Measurements from ENCODE around the gene MLLT10. TPM values are rescaled to one million over a fixed set of nuclear protein-coding genes. Genes with fewer than 3 reads are reported as not detected.

MLLT10 gene
- total RNA-seq, 1 experiment from 2014 or later, result 7.9 TPM

- peak; percentile 37 for DNase-seq (ENCODE audit: low spot score)
These were observed 198.2 kb downstream of the MLLT10 start for GRCh38 chr10:21732067-21732772.

DNA sequence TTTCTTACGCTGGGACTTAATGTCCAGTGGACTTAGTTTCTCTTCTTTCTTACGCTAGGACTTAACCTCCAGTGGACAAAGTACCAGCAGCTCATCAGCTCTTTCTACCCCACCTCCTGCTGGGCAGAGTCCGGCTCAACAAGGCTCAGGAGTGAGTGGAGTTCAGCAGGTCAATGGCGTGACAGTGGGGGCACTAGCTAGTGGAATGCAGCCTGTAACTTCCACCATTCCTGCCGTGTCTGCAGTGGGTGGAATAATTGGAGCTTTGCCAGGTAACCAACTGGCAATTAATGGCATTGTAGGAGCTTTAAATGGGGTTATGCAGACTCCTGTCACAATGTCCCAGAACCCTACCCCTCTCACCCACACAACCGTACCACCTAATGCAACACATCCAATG is 199.7 kb downstream of the MLLT10 start:
- no peak for DNase-seq (ENCODE audit: low spot score)

DNA sequence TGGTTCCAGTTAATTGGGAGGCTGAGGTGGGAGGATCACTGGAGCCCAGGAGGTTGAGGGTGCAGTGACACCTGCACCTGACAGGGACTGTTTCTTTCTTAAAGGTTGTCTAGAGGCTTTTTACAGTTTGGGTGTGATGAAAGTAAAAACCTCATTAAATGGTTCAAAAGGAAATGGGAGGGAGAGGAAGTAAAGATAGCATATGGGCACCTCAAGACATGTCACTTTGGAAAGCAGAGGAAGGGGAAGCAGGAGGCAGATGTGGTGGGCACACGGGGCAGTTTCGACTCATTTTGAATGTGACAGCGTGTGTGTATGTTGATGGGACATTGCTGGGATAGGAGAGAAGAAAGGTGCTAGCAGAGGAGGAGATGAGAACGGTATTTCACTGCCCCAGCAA is 203.1 kb downstream of the MLLT10 start:
- no peak for DNase-seq (ENCODE audit: low spot score)

GRCh38 chr10:21740989-21741388 is 207.0 kb downstream of the MLLT10 start:
- no peak for DNase-seq (ENCODE audit: low spot score)

DNA sequence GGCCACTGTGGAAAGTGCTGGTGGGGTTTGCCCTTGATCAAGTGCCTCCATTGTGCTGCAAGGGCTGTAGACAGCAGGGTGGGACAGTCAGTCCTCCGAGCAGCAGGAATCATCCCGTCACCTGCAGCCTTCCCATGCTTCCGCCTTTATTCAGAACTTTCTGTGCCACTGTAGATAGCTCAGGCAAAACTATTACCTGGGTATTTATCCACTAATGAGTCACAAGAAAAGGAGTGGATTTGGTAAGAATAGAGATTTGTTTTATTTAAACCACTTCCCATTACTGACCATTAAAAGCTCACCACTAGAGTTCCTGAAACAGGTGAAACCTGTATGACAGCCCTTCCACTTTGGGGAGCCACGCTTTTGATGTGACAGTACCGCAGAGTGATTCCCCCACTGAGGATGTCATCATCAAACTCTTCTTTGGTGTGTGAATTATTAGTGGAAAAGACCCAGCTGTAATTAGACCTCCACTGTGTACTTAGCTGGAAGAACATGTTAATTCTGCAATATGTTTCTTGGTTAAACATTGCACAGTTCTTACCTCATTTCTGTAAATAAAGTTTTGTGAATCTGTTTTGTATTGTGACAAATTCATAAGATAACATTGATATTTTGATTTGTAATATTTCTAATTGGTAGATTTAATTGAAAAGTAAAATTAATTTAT is 208.8 kb downstream of the MLLT10 start:
- no peak for DNase-seq (ENCODE audit: low spot score)

DNA sequence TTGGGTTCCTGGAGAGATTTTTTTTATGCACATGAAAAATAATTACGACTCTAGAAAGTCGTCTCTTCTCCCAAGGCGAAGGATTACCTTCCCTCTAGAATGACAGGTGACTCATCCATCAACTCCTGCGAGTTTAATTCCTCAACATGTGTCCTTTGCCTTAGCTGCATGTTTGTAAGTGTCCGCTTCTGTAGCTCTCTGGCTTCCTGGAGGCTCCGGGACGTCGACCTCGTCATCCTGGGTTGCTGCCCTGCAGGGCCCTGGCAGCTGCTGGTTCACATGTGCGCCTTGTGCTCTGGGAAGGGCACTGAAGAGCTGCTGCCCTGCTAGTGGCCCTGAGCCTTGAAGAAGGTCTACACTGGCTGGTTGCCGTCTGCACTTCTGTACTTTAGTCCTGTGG is 210.2 kb downstream of the MLLT10 start:
- no peak for DNase-seq (ENCODE audit: low spot score)

GRCh38 chr10:21746118-21746517 is 212.1 kb downstream of the MLLT10 start:
- DNase-seq (ENCODE audit: low spot score), result no peak

DNA sequence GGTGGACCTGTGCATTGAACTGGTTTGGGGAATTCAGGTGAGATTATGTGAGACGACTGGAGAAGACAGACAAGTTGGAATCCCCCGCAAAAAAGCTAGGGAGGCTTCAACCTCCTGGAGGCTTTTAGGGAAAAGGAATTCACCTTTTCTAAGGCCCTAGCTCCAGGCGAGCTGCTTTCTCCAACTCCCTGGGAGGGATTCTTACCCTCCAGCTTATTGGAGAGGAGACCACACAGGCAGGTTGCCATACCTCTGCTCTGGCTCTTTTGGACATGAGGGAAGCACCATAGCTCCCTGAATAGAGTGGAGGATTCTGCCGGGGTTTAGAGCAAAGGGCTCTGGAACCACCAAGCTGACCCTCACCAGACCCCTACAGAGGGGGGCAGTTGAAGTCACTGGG is 213.8 kb downstream of the MLLT10 start:
- no peak for DNase-seq (ENCODE audit: low spot score)

GRCh38 chr10:21749788-21750187 is 215.8 kb downstream of the MLLT10 start:
- no peak for DNase-seq (ENCODE audit: low spot score)

GRCh38 chr10:21750424-21750823 is 216.4 kb downstream of the MLLT10 start:
- DNase-seq (ENCODE audit: low spot score), result no peak

- DNase-seq (ENCODE audit: low spot score), result no peak
These were observed 217.6 kb downstream of the MLLT10 start for GRCh38 chr10:21751341-21752310.

DNA sequence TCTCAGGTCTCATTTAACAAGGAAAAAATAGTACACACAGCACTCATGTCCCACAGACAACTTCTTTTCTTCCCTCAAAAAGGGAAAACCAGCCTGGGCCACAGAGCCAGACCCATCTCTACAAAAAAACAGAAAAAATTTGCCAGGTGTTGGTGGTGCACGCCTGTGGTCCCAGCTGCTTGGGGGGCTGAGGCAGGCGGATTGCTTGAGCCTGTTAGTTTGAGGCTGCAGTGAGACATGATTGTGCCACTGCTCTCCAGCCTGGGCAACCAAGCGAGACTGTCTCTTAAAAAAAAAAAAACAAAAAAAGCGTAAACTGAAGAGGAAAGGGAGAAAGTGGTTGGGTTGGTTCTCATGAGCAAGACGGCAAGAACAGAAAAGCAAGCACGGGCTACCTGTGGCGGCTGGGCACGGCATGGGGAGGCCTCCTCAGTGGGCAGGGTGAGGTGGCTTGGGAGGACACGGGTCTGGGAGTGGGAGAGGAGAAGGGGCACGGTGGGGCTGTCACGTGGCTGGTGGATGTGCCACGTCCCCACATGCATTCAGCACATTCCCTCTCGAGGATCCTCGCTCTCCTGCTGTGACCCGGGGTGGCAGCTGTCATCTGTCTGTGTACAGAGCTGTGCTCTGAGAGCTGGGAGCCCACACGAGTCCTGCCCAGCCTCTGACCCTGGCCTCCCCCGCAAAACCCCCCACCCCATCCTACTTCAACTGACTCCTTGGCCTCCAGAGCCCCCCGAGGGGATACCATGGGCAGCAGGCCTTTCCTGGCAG is 219.7 kb downstream of the MLLT10 start:
- no peak for DNase-seq (ENCODE audit: low spot score)

DNA sequence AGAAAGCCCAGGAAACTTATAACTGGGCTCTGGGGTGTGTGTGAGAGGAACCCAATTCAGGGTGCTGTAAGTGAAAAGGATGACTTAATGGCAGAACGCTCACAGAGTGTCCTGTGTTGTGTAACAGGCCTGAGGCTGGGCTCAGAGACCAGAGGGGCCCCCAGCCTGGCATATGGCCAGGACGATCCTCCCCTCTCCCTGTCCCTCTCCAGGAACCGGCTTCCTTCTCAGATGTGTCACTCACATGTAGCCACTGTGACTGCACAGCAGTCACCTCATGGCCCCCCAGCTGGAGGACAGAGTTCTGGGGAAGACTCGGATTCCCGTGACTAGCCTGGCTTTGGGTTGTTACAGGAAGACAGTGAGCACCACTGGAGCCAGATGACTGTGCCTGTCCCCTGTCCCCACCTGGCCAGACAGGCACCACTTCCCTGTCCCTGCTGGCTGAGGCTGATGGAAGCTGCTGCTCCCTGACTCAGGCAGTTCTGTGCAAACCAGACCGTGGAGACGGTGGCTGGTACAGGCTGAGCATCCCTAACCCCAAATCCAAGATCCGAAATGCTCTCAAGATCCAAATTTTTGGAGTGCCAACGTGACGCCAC is 220.5 kb downstream of the MLLT10 start:
- DNase-seq (ENCODE audit: low spot score), result no peak

GRCh38 chr10:21756707-21757106 is 222.7 kb downstream of the MLLT10 start:
- no peak for DNase-seq (ENCODE audit: low spot score)

DNA sequence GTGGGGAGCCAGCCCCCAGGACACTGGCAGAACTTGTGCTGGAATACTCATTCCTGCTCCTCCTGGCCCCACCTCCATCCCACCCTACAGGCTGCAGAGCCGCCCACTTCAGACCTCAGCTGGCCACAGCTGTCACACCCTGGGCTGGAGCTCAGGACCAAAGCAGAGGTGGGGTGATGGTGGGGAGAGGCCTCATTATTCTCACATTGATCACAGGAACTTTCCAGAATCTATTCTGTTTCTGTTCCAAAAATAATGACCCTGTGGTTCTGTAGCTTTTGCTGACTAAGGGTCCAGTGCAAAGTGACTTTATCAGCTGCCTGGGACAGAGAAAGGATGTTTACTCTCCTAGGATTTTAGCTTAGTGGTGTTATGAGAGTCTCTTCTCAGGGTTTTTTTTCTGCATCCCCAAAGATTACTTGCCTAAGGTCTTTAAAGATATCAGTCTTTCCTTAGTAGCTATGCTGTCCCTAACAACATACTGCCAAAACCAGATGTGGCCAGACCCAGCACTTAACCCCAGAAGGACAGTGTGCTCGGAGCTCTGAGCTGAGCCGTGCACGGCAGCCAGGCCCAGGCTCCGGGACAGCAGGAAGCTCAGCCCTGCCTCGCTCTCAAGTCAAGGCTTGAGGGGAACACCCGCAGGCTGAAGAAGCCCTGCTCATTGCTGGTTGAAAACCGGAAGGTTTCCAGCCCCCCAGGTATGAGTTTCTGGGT is 223.3 kb downstream of the MLLT10 start:
- no peak for DNase-seq (ENCODE audit: low spot score)

DNA sequence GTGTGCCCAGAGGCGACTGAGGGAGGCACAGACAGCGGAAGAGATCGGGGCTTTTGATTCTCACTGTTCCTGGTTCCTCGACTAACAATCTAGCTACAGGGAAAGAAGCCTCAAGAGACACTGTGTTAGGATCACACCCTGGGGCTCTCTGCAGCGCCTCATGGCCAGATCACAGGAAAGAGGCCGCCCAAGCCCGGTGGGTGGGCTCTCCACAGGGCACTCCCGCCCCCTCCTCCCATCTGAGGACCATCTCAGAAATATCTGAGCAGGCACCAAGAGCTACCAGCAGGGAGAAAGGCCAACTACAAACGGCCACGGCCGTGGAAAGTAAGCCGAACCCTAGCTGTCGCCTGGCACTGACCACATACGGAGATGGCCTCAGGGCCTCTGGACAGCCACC is 224.2 kb downstream of the MLLT10 start:
- DNase-seq (ENCODE audit: low spot score), result no peak

- DNase-seq (ENCODE audit: low spot score), result no peak
These were observed 224.7 kb downstream of the MLLT10 start for GRCh38 chr10:21758696-21759095.

GRCh38 chr10:21759232-21759631 is 225.2 kb downstream of the MLLT10 start:
- DNase-seq (ENCODE audit: low spot score), result no peak

- no peak for DNase-seq (ENCODE audit: low spot score)
These were observed 226.3 kb downstream of the MLLT10 start for GRCh38 chr10:21760332-21760731.

- no peak for DNase-seq (ENCODE audit: low spot score)
These were observed 230.6 kb downstream of the MLLT10 start for GRCh38 chr10:21764466-21765189.
